ENCODE measurements around the gene DCDC1.
A peak's percentile ranks its signal among the peaks of the same experiment; 100 is the strongest.

The DCDC1 gene

DNA sequence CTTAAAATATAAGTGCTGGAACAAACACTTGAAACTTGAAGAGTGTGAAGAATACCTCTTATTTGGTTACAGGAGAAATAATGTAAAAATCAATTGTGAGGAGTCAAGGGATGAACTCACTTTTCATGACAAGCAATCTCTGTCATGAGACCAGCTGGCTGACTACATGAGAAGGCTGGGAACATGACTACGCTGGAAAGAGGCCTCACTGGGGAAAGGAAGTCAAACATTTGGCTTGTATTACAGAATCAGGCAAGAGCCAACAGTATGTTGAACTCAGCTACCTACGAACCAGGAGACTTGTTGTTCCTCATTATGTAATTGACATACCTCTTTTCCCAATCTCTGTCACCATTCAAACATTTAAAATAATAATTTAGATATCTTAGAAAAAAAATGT lies 14.4 kb downstream of the DCDC1 start:
- H3K4me1 ChIP-seq (ENCODE audit: low read length), result no peaks in the 10 kb centered on the region
- H3K27me3 ChIP-seq (ENCODE audit: low read depth, low read length), result no peaks in the 10 kb centered on the region
- no peak overlapping the region for H3K9ac ChIP-seq (ENCODE audit: low read length)
- no peaks in the 10 kb centered on the region for H3K79me2 ChIP-seq (ENCODE audit: low read length)
- H3K4me3 ChIP-seq (ENCODE audit: low read length), result no peak overlapping the region
- H4K20me1 ChIP-seq (ENCODE audit: insufficient read depth, low read length), result no peaks in the 10 kb centered on the region
- H3K27ac ChIP-seq (ENCODE audit: low read length), result no peak overlapping the region
- H3K9me3 ChIP-seq (ENCODE audit: insufficient read depth, low read length), result no peaks in the 10 kb centered on the region
- TF ChIP-seq EZH2phosphoT487 (IDR thresholded peaks at IDR 0.05; ENCODE audit: low read depth), result no peak
- TF ChIP-seq, protein P1, sequence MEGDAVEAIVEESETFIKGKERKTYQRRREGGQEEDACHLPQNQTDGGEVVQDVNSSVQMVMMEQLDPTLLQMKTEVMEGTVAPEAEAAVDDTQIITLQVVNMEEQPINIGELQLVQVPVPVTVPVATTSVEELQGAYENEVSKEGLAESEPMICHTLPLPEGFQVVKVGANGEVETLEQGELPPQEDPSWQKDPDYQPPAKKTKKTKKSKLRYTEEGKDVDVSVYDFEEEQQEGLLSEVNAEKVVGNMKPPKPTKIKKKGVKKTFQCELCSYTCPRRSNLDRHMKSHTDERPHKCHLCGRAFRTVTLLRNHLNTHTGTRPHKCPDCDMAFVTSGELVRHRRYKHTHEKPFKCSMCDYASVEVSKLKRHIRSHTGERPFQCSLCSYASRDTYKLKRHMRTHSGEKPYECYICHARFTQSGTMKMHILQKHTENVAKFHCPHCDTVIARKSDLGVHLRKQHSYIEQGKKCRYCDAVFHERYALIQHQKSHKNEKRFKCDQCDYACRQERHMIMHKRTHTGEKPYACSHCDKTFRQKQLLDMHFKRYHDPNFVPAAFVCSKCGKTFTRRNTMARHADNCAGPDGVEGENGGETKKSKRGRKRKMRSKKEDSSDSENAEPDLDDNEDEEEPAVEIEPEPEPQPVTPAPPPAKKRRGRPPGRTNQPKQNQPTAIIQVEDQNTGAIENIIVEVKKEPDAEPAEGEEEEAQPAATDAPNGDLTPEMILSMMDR (IDR thresholded peaks at IDR 0.05; ENCODE audit: low read depth, low read length), result no peak
- H3K4me2 ChIP-seq (ENCODE audit: low read length), result no peak overlapping the region
- no peaks in the 10 kb centered on the region for H3K36me3 ChIP-seq (replicated peaks; ENCODE audit: low read depth, low read length)
- no peak overlapping the region for H2AFZ ChIP-seq (ENCODE audit: low read depth, low read length)

DNA sequence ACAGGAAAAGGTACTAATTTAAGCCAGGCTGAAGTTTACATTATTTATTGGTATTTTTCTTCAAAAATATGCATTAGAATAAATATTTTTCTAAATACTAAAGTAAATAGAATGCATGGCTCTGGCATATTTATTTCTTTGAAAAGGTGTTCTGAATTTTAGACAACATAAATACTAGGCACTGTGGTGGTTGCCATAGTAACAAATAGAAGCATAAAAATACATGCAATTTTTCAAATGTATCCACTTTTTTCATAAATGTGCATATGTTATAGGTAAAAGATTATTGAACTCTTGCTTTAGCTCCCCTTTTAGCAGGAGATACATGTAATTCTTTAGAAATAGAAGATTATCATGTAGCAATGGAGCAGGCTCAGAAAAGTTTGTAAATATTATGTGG lies 18.4 kb downstream of the DCDC1 start:
- Histone ChIP-seq H3K4me2 (ENCODE audit: low read length) (no peak overlapping the region), H3K4me3 (ENCODE audit: low read length) (no peak overlapping the region), H3K9ac (ENCODE audit: low read length) (no peak overlapping the region), H3K4me1 (ENCODE audit: low read length) (no peaks in the 10 kb centered on the region), H3K36me3 (replicated peaks; ENCODE audit: low read depth, low read length) (no peaks in the 10 kb centered on the region), H3K27me3 (ENCODE audit: low read depth, low read length) (no peaks in the 10 kb centered on the region), H3K9me3 (ENCODE audit: insufficient read depth, low read length) (no peaks in the 10 kb centered on the region), H4K20me1 (ENCODE audit: insufficient read depth, low read length) (no peaks in the 10 kb centered on the region), H3K27ac (ENCODE audit: low read length) (no peak overlapping the region), H3K79me2 (ENCODE audit: low read length) (no peaks in the 10 kb centered on the region), H2AFZ (ENCODE audit: low read depth, low read length) (no peak overlapping the region)
- TF ChIP-seq, protein P1 (IDR thresholded peaks at IDR 0.05; ENCODE audit: low read depth, low read length), result no peak
- no peak for TF ChIP-seq EZH2phosphoT487 (IDR thresholded peaks at IDR 0.05; ENCODE audit: low read depth)

DNA sequence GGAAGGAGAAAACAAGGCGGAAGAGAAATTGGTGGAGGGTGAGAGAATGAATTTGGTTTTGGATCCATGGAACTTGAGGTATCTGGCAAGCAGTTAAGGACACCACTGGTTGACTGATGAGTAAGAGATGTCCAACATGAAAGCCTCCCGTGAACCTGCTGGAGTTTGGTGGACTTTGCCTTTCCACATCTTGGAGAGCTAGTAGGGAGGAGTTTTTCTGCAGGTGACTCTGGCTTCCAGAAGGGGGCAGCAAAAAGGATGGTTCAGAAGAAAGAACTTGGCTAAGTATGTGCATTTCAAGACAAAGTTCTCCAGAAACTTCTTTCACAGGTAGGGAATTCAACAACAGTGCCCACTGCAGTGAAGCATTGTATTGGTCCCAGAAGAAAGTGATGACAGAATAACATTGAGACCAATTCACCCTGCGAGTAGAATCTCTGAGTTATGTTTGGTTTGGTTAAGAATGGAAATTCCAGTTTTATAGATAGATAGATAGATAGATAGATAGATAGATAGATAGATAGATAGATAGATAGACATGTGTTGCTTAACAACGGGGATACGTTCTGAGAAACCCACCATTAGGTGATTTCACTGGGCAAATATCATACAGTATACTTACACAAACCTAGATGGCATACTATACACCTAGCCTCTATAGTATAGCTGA lies 28.5 kb downstream of the DCDC1 start:
- no peaks in the 10 kb centered on the region for H3K9me3 ChIP-seq (ENCODE audit: insufficient read depth, low read length)
- H3K79me2 ChIP-seq (ENCODE audit: low read length), result no peaks in the 10 kb centered on the region
- no peaks in the 10 kb centered on the region; the same call in 1 of the 2 replicates for H3K27me3 ChIP-seq (ENCODE audit: low read depth, low read length)
- no peaks in the 10 kb centered on the region for H3K4me1 ChIP-seq (ENCODE audit: low read length)
- H2AFZ ChIP-seq (ENCODE audit: low read depth, low read length), result no peak overlapping the region
- TF ChIP-seq, protein P1 (IDR thresholded peaks at IDR 0.05; ENCODE audit: low read depth, low read length), result peak; percentile 52
- TF ChIP-seq EZH2phosphoT487 (IDR thresholded peaks at IDR 0.05; ENCODE audit: low read depth), result no peak
- no peaks in the 10 kb centered on the region for H3K36me3 ChIP-seq (replicated peaks; ENCODE audit: low read depth, low read length)
- no peak overlapping the region for H3K27ac ChIP-seq (ENCODE audit: low read length)
- no peak overlapping the region for H3K4me2 ChIP-seq (ENCODE audit: low read length)
- no peak overlapping the region for H3K4me3 ChIP-seq (ENCODE audit: low read length)
- no peak overlapping the region for H3K9ac ChIP-seq (ENCODE audit: low read length)
- H4K20me1 ChIP-seq (ENCODE audit: insufficient read depth, low read length), result no peaks in the 10 kb centered on the region

DNA sequence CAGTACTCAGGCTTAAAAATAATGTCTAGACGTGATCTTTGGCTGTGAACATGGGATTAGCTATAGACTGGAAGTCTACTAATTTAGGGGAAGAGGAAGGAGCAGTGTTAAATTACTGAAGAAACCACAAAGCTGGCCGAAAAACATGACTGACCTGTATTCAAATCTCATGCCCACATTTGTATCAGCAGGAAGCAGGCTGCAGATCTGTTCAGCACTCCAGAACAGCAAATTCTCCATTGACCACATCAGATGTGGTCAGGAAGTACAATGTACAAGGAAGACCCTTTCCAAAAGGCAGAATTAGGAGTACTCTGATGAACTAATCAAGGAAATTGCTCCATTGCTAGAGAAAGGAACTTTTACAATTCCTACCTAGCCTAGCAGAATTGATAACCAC lies 31.7 kb downstream of the DCDC1 start:
- Histone ChIP-seq H3K4me3 (ENCODE audit: low read length) (no peak overlapping the region), H3K79me2 (ENCODE audit: low read length) (no peaks in the 10 kb centered on the region), H2AFZ (ENCODE audit: low read depth, low read length) (no peak overlapping the region), H3K27ac (ENCODE audit: low read length) (no peak overlapping the region), H3K27me3 (ENCODE audit: low read depth, low read length) (no peaks in the 10 kb centered on the region; the same call in 1 of the 2 replicates), H3K4me2 (ENCODE audit: low read length) (no peak overlapping the region), H4K20me1 (ENCODE audit: insufficient read depth, low read length) (no peaks in the 10 kb centered on the region), H3K4me1 (ENCODE audit: low read length) (no peaks in the 10 kb centered on the region), H3K9ac (ENCODE audit: low read length) (no peak overlapping the region), H3K9me3 (ENCODE audit: insufficient read depth, low read length) (no peaks in the 10 kb centered on the region), H3K36me3 (replicated peaks; ENCODE audit: low read depth, low read length) (no peaks in the 10 kb centered on the region)
- TF ChIP-seq, protein P1 (IDR thresholded peaks at IDR 0.05; ENCODE audit: low read depth, low read length), result no peak
- no peak for TF ChIP-seq EZH2phosphoT487 (IDR thresholded peaks at IDR 0.05; ENCODE audit: low read depth)
